T-helper 2 cell treated with Interferon-gamma antibody and Interleukin-4, amounts not matched to agents 5 μg/mL and 100 μg/mL, for 36 hours (primary cell): ENCODE data around the gene INVS.
"Not testable (repeated sequence)": the region's sequence is repeated elsewhere in the genome, so short reads cannot be mapped to it uniquely, and the experiment has no call there.

ENCODE experiments used
- DNase-seq: peaks from one replicate; pipeline ENCODE4 v3.0.0; 2021; ENCODE audit warnings: low spot score
- H3K27ac Mint-ChIP-seq: one replicate; pipeline ENCODE4 v1.8.0; 2021; ENCODE audit warnings: mild to moderate bottlenecking, mixed read lengths
- H3K27me3 Mint-ChIP-seq: one replicate; pipeline ENCODE4 v1.8.0; 2021; ENCODE audit warnings: low read depth, mixed read lengths
- H3K36me3 Mint-ChIP-seq: one replicate; pipeline ENCODE4 v1.8.0; 2021; ENCODE audit warnings: low read depth, mixed read lengths
- H3K4me1 Mint-ChIP-seq: one replicate; pipeline ENCODE4 v1.8.0; 2021; ENCODE audit warnings: low read depth, mixed read lengths
- H3K4me3 Mint-ChIP-seq: one replicate; pipeline ENCODE4 v1.8.0; 2022; ENCODE audit warnings: mild to moderate bottlenecking, moderate library complexity, mixed read lengths
- H3K9me3 Mint-ChIP-seq: one replicate; pipeline ENCODE4 v1.8.0; 2021; ENCODE audit warnings: mixed read lengths

Gene INVS

DNA sequence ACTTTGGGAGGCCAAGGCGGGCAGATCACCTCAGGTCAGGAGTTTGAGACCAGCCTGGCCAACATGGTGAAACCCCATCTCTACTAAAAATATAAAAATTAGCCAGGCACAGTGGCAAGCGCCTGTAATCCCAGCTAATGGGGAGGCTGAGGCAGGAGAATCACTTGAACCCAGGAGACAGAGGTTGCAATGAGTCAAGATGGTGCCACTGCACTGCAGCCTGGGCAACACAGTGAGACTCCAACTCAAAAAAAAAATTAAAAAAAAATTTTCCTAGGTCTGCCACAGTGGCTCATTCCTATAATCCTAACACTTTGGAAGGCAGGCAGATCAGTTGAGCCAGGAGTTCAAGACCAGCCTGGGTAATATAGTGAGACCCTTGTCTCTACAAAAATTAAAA is 4.6 kb upstream of the INVS start:
- not testable (repeated sequence) for H3K27ac Mint-ChIP-seq, H3K27me3 Mint-ChIP-seq, H3K9me3 Mint-ChIP-seq, H3K4me3 Mint-ChIP-seq, DNase-seq
- peaks cover 32% of the 10 kb centered on the region for H3K4me1 Mint-ChIP-seq
- H3K36me3 Mint-ChIP-seq, result peaks cover 13% of the 10 kb centered on the region

DNA sequence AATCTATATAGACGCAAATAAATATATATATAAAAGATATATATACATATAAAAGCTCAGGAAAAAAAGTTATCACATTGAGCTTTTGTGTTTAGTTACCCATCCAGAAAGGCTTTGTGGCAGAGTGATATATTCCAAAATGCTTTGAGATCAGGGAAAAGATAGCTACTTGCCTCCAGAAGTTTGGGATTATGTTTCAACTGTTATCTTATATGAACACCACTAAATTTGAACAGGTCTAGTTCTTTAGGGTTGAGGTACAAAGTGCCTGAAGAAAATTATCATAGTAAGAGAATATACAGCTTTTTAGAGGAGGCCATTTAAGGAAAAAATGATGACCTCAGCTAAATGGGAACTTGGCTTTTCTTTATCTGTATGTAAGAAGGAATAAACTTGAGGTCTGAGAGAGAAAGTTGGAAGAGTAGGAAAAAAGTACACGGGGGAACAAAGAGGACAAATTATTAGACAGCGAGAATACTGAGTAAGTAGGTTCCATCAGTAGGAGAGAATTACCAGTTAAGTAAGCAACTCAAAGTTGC is 2.6 kb upstream of the INVS start:
- Mint-ChIP-seq H3K36me3 (peaks cover 13% of the 10 kb centered on the region), H3K4me1 (peaks cover 38% of the 10 kb centered on the region), H3K9me3 (no peaks in the 10 kb centered on the region), H3K27me3 (no peaks in the 10 kb centered on the region), H3K27ac (no peak overlapping the region), H3K4me3 (peak overlapping the region; percentile 34)
- DNase-seq, result no peak

DNA sequence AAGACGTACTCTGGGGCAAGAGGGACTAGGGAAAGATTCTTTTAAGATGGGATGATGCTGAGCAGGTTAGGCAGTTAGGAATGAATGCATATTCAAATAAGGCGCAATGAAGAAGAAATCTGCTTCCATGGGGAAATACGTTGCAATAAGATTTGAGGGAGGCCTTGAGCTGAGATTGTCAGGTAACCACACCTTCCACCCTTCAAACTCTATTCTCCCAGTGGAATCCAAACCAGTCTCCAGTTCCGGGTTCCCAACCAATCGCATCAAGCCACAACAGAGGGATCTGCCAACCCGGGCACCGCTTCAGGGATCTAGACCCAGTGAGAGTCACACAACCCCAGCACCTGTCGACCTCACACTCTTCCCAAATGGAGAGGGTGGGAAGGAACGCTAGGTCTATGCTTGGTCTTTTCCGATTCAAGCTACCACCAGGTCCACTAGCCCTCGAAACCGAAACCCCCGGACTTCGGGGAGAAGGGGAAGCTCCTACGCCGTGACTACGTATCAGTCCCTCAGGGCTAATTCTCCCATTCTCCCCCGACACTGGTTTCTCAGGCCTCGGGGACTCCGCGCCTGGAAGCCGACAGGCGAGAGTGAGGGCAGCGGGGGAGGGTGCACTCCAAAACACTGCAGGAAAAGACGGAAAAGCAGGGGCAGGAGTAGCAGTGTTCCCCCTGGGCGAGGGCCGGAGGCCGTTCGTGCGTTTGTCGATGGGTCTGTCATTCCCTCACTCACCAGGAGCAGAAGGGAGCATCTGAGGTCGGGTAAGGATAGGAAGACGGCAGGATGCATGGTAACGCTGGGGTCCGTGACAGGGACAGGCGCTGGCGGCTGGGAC is 777 bp upstream of the INVS start:
- Mint-ChIP-seq H3K4me1 (peaks cover 31% of the 10 kb centered on the region), H3K4me3 (peak overlapping the region; percentile 100), H3K27me3 (no peaks in the 10 kb centered on the region), H3K36me3 (peaks cover 10% of the 10 kb centered on the region), H3K9me3 (no peaks in the 10 kb centered on the region), H3K27ac (peak overlapping the region; percentile 98)
- peak; percentile 19 for DNase-seq

DNA sequence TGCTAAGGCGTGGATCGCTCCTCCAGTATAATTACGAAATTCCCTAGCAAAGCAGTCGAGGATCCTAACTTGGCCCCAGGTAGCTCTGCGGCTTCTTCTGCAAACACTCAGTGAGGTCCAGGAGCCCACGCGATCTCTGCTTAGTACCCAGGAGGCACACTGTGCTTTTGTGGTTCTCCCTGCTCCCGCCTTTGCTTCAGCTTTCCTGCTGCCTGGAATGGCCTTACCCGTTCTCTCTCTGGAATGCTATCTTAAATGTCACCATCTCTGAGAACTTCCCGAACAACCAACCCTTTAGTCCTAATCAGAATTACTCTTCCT is 639 bp downstream of the INVS start:
- Mint-ChIP-seq H3K4me3 (peak overlapping the region; percentile 100), H3K36me3 (peaks cover 11% of the 10 kb centered on the region), H3K27me3 (no peaks in the 10 kb centered on the region), H3K4me1 (peaks cover 28% of the 10 kb centered on the region), H3K27ac (peak overlapping the region; percentile 78), H3K9me3 (no peaks in the 10 kb centered on the region)
- no peak for DNase-seq

DNA sequence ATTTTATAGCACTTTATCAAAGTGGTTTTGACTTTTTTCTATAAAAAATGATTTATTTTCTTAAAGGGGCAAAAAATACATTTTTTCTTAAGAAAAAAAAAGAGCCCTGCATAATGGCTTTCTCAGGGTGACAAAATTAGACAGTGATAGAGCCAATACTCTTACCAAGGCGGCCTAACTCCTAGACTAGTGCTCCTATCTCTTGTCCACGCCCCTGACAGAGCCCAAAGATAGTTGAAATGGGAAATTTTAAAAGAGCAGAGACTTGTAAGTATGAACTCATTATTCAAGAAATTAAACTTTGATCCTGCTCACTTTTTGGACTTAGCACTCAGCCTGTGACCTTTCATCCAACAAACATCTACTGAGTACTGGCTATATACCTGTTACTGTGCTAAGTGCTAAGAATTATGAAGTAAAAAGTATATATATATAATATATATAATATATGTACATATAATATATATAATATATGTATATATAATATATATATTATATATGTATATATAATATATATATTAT is 1.2 kb downstream of the INVS start:
- H3K4me1 Mint-ChIP-seq, result peaks cover 28% of the 10 kb centered on the region
- peaks cover 11% of the 10 kb centered on the region for H3K36me3 Mint-ChIP-seq
- no peaks in the 10 kb centered on the region for H3K9me3 Mint-ChIP-seq
- H3K27ac Mint-ChIP-seq, result peak overlapping the region; percentile 78
- H3K4me3 Mint-ChIP-seq, result peak overlapping the region; percentile 100
- no peak for DNase-seq
- H3K27me3 Mint-ChIP-seq, result no peaks in the 10 kb centered on the region

DNA sequence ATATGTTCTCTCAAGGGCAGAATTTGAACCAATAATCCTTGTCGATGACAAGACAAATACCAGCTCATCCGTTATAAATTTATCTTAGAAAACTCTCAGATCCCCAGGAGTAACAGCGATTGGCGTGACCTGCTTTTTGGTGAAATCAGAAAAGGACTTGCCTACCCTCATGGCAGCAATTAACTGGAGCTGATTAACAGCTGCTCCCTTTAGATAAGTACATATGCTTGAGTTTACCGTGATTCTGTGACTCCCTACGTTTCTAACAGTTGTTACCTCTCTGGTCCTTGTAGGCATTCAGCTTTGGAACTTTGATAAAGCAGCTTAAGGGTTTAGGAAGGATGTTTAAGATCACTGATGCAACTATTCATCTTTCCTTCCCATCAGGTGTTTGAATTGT is 2.6 kb downstream of the INVS start:
- no peak overlapping the region for H3K27ac Mint-ChIP-seq
- H3K4me3 Mint-ChIP-seq, result no peak overlapping the region
- H3K4me1 Mint-ChIP-seq, result peaks cover 21% of the 10 kb centered on the region

DNA sequence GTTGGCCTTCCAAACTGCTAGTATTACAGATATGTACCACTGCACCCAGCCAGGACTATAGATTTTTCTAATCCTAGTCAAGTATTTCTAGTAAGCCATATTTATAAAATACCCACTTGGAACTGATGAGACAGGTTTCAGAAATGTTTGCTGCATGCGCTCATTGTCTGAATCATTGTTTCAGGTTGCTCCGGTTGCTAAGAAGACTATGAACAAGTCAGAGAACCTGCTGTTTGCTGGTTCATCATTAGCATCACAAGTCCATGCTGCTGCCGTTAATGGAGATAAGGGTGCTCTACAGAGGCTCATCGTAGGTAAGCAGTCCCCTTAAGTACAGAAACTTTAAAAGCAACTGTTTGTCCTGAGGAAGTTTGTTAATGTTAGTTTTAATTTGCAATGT is 5.3 kb downstream of the INVS start:
- peaks cover 9% of the 10 kb centered on the region for H3K4me1 Mint-ChIP-seq
- no peak overlapping the region for H3K4me3 Mint-ChIP-seq
- H3K27ac Mint-ChIP-seq, result no peak overlapping the region
- H3K9me3 Mint-ChIP-seq, result no peaks in the 10 kb centered on the region
- H3K36me3 Mint-ChIP-seq, result peaks cover 4% of the 10 kb centered on the region
- H3K27me3 Mint-ChIP-seq, result no peaks in the 10 kb centered on the region
- DNase-seq, result no peak

More for the DNA sequence above, 2.6 kb downstream of the INVS start:
- Mint-ChIP-seq H3K9me3 (no peaks in the 10 kb centered on the region), H3K36me3 (peaks cover 8% of the 10 kb centered on the region), H3K27me3 (no peaks in the 10 kb centered on the region)
- DNase-seq, result no peak

DNA sequence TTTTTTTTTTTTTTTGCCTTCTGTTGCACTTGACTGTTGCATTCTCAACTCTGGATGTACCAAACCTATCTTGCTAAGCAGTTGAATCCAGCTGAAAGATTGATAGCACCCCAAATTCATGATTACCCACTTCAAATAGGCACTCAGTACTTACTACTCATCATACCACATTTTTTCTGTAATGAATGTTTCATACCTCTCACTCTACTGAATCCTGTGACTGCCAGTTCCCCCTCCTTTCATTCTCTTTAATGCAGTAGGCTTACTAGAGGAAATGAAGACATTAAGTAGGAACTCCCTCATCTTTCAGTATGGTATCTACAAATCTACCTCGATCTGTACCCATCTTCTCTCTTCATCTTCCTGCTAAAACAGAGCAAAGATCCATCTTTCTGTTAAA is 6.8 kb downstream of the INVS start:
- Mint-ChIP-seq H3K36me3 (peaks cover 5% of the 10 kb centered on the region), H3K9me3 (no peaks in the 10 kb centered on the region), H3K27ac (no peak overlapping the region), H3K27me3 (no peaks in the 10 kb centered on the region), H3K4me1 (peaks cover 4% of the 10 kb centered on the region), H3K4me3 (no peak overlapping the region)
- DNase-seq, result no peak

DNA sequence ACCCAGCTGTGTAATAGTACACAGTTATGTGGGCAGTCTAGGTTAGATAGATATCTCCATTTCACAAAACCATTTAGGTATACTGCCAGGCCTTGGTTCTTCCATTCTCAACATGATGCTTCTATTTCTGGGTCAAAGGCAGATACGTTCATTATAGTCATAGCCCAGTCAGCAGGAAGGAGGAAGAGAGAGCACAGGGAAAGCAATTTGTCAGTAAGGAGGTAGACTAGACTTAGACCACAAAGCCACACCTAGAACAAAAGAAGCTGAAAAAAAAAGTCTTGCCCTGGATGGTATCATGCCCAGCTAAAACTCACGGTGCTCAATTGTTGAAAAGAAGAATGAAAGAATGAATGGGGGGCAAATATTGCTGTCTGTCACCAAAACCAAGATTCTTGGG is 7.6 kb downstream of the INVS start:
- no peaks in the 10 kb centered on the region for H3K9me3 Mint-ChIP-seq
- no peak overlapping the region for H3K27ac Mint-ChIP-seq
- no peak for DNase-seq
- no peaks in the 10 kb centered on the region for H3K4me1 Mint-ChIP-seq
- no peak overlapping the region for H3K4me3 Mint-ChIP-seq
- H3K27me3 Mint-ChIP-seq, result no peaks in the 10 kb centered on the region
- peaks cover 8% of the 10 kb centered on the region for H3K36me3 Mint-ChIP-seq

DNA sequence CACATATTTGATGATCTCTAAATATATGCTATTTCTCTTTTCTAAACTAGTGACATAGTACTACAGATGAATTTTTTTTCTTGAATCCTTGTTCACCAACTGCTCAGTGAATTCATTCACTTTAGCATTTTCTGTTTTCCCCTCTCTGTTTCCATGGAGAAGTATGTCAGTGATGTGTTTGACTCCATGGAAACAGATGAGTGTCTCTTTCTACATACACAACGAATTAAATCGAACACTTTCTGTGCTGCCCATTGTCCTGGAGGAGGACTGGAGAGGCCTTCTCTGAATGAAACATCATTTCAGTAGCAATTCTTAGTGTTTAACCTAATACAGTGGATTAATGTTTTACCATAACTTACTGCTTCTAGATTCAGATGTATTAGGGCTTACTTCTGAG is 9.5 kb downstream of the INVS start:
- H3K4me1 Mint-ChIP-seq, result peaks cover 1% of the 10 kb centered on the region
- no peak overlapping the region for H3K27ac Mint-ChIP-seq
- DNase-seq, result no peak
- no peaks in the 10 kb centered on the region for H3K9me3 Mint-ChIP-seq
- H3K27me3 Mint-ChIP-seq, result no peaks in the 10 kb centered on the region
- peaks cover 10% of the 10 kb centered on the region for H3K36me3 Mint-ChIP-seq
- H3K4me3 Mint-ChIP-seq, result no peak overlapping the region

DNA sequence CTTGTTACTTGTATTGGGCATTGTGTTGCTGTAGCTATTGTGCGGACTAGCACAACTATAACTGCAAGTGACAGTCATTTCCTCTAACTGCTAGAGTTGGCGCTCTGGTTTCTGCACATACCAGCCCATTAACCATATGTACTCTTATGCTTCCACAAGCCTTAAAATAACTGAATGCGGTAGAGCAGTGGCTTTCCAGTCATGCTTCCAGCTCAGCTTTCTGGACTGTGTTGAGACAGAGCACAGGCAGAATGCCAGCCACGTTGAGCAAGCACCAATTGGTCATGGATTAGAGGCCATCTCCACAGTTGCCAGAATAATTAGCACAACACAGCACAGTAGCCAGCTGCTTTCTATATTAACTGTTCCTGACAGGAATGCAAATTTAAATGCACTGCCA is 12.2 kb downstream of the INVS start:
- Mint-ChIP-seq H3K4me3 (no peak overlapping the region), H3K27me3 (no peaks in the 10 kb centered on the region), H3K36me3 (peaks cover 9% of the 10 kb centered on the region), H3K9me3 (no peaks in the 10 kb centered on the region), H3K4me1 (peaks cover 3% of the 10 kb centered on the region), H3K27ac (no peak overlapping the region)
- DNase-seq, result no peak

DNA sequence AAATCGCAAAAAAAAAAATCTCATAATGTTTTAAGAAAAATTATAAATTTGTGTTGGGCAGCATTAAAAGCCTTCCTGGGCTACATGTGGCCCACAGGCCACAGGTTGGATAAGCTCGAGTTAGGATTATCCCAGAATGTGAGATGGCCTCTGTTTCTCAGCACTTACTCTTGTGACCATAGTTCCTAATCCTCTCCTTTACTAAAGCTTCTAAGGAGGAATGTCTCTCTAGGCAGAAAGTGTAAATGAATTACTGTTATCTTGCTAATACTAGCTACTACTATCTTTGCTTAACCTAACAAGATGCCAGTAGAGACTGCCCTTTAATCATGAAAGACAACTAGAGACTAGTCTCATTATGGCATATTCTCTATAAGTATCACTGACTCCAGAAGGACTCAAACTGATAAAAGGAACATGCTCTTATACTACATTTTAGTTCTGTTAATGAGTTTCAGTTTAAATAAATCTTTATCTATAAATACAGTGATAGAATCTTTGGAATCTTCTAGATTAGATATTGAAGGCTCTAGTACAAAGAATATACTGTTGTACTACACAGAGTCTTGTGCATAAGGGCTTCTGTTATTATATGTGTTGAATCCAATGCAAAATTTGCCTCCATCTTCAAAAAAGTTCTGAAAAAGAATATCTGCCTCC is 13.8 kb downstream of the INVS start:
- peaks cover 9% of the 10 kb centered on the region for H3K36me3 Mint-ChIP-seq
- H3K27ac Mint-ChIP-seq, result no peak overlapping the region
- H3K4me3 Mint-ChIP-seq, result no peak overlapping the region

DNA sequence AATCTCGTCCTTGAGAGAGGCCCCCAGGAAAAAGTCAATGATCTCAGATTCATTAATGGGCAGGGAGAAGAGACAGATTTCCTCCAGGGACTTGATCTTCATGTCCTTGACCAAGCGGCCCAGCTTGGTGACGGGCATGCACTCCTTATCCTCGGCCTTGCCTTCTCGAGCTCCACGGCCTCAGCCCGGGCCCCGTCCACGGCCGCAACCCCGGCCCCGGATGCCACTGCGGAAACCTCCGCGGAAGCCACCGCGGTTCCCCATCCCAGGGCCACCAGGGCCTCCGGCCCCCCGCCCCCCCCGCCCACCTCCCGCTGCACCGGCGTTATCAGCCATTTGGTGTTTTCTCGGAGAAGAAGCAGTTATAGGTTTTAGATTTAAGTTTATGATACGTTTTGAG is 18.3 kb downstream of the INVS start:
- H3K9me3 Mint-ChIP-seq, result no peaks in the 10 kb centered on the region
- no peaks in the 10 kb centered on the region for H3K27me3 Mint-ChIP-seq
- no peak overlapping the region for H3K27ac Mint-ChIP-seq

More for the DNA sequence above, 13.8 kb downstream of the INVS start:
- H3K9me3 Mint-ChIP-seq, result no peaks in the 10 kb centered on the region
- DNase-seq, result no peak
- H3K27me3 Mint-ChIP-seq, result no peaks in the 10 kb centered on the region
- peaks cover 3% of the 10 kb centered on the region for H3K4me1 Mint-ChIP-seq

DNA sequence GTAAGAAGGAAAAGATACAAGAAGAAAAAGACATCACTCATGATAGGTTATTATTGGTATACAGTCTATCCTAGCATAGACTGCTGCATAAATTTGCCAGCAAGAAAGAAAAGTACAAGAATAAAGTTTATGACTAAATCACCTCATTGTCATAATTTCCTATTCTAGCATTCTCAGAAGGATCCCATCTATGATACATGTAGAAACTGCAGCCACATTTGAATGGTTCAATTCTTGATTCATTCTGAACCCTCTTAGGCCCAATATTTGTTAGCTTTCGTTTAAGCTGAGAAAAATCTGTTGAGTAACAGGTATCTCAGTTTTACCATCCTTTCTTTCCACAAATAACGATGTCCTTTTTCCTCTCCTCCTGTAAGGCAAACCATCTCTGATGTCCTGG is 21.2 kb downstream of the INVS start:
- Mint-ChIP-seq H3K9me3 (no peaks in the 10 kb centered on the region), H3K27ac (no peak overlapping the region)

More for the DNA sequence above, 18.3 kb downstream of the INVS start:
- DNase-seq, result no peak
- Mint-ChIP-seq H3K36me3 (peaks cover 5% of the 10 kb centered on the region), H3K4me1 (peaks cover 3% of the 10 kb centered on the region), H3K4me3 (no peak overlapping the region)

More for the DNA sequence above, 21.2 kb downstream of the INVS start:
- Mint-ChIP-seq H3K36me3 (peaks cover 1% of the 10 kb centered on the region), H3K27me3 (no peaks in the 10 kb centered on the region), H3K4me3 (no peak overlapping the region), H3K4me1 (peaks cover 3% of the 10 kb centered on the region)
- DNase-seq, result no peak
